Measurements from ENCODE around the gene HIVEP3. TPM values are rescaled to one million over a fixed set of nuclear protein-coding genes. Genes with fewer than 3 reads are reported as not detected.

HIVEP3 gene
- total and polyA plus RNA-seq, 8 donors, result 1.8 to 65.3 (median 3.8) TPM

- no peak for TF ChIP-seq POLR2A (IDR thresholded peaks at IDR 0.05)
- TF ChIP-seq POLR2AphosphoS5 (IDR thresholded peaks at IDR 0.05), result no peak
- no peak for TF ChIP-seq CTCF (IDR thresholded peaks at IDR 0.05)
- no peak for TF ChIP-seq EP300 (IDR thresholded peaks at IDR 0.05)
- WGBS, 5 donors, result 79 to 94% (median 84%) methylated on average over 1 of the region's 1 CpG
- H3K27ac ChIP-seq, result no peak overlapping the region
- intact Hi-C loops (cut with DNase I; ENCODE audit: low total_unique reads), result no loop called here
- no peak for DNase-seq
- peaks cover 0 to 3% (median 0%) of the 10 kb centered on the region in 4 donors for H3K9me3 ChIP-seq
- no peaks in the 10 kb centered on the region for H3K4me1 ChIP-seq
- H3K4me3 ChIP-seq, result no peak overlapping the region
- H3K27me3 ChIP-seq, result no peaks in the 10 kb centered on the region
- H3K36me3 ChIP-seq, result no peaks in the 10 kb centered on the region
Observed at GRCh38 chr1:41933106-41933505, 14.4 kb upstream of the HIVEP3 start.

GRCh38 chr1:41931578-41931977 is 12.9 kb upstream of the HIVEP3 start:
- 72 to 87% (median 79%) methylated on average over 3 of the region's 3 CpGs for WGBS, 5 donors
- Histone ChIP-seq H3K27ac (no peak overlapping the region), H3K4me1 (peaks cover 0 to 7% (median 0%) of the 10 kb centered on the region in 4 donors), H3K4me3 (no peak overlapping the region), H3K36me3 (no peaks in the 10 kb centered on the region), H3K9me3 (peaks cover 0 to 3% (median 0%) of the 10 kb centered on the region in 4 donors), H3K27me3 (no peaks in the 10 kb centered on the region)
- TF ChIP-seq EP300 (IDR thresholded peaks at IDR 0.05), result no peak
- no peak for TF ChIP-seq POLR2AphosphoS5 (IDR thresholded peaks at IDR 0.05)
- no peak for TF ChIP-seq CTCF (IDR thresholded peaks at IDR 0.05)
- TF ChIP-seq POLR2A (IDR thresholded peaks at IDR 0.05), result no peak
- no peak for DNase-seq
- intact Hi-C loops (cut with DNase I; ENCODE audit: low total_unique reads), result no loop called here

GRCh38 chr1:41927118-41927517 is 8.4 kb upstream of the HIVEP3 start:
- Histone ChIP-seq H3K9me3 (peaks cover 0 to 3% (median 0%) of the 10 kb centered on the region in 4 donors), H3K4me1 (peaks cover 0 to 7% (median 0%) of the 10 kb centered on the region in 4 donors), H3K4me3 (no peak overlapping the region), H3K27ac (no peak overlapping the region), H3K36me3 (no peaks in the 10 kb centered on the region), H3K27me3 (no peaks in the 10 kb centered on the region)
- TF ChIP-seq EP300 (IDR thresholded peaks at IDR 0.05), result no peak
- TF ChIP-seq CTCF (IDR thresholded peaks at IDR 0.05), result no peak
- no peak for TF ChIP-seq POLR2A (IDR thresholded peaks at IDR 0.05)
- no peak for TF ChIP-seq POLR2AphosphoS5 (IDR thresholded peaks at IDR 0.05)
- DNase-seq, result peak in 1 of 2 donors; percentile 34
- intact Hi-C loops (cut with DNase I; ENCODE audit: low total_unique reads), result no loop called here

GRCh38 chr1:41925712-41926111 is 7.0 kb upstream of the HIVEP3 start:
- H3K27ac ChIP-seq, result no peak overlapping the region
- H3K9me3 ChIP-seq, result peaks cover 0 to 3% (median 0%) of the 10 kb centered on the region in 4 donors
- WGBS, 5 donors, result 10 to 52% (median 46%) methylated on average over 1 of the region's 1 CpG
- peaks cover 0 to 7% (median 0%) of the 10 kb centered on the region in 4 donors for H3K4me1 ChIP-seq
- H3K4me3 ChIP-seq, result no peak overlapping the region
- no peaks in the 10 kb centered on the region for H3K27me3 ChIP-seq
- H3K36me3 ChIP-seq, result no peaks in the 10 kb centered on the region
- TF ChIP-seq POLR2A (IDR thresholded peaks at IDR 0.05) (no peak), CTCF (IDR thresholded peaks at IDR 0.05) (no peak), POLR2AphosphoS5 (IDR thresholded peaks at IDR 0.05) (no peak), EP300 (IDR thresholded peaks at IDR 0.05) (no peak)
- DNase-seq, result peak in 1 of 2 donors; percentile 27
- intact Hi-C loops (cut with DNase I; ENCODE audit: low total_unique reads), result no loop called here
